Neural cell (in vitro differentiated cells): ENCODE measurements around the gene MLST8.

Experiments
- POLR2AphosphoS5 ChIP-seq: IDR thresholded peaks from 2 replicates; pipeline ENCODE4 v1.6.1; 2012
- TF ChIP-seq, protein P1 (sequence below): fragments of 450-650 bp; IDR thresholded peaks from 2 replicates; pipeline ENCODE4 v1.5.1; 2014; ENCODE audit warnings: antibody characterized with exemption, mild to moderate bottlenecking, moderate library complexity; ENCODE audit not compliant: poor library complexity, severe bottlenecking

GRCh38 chr16:2238150-2238837, 33.0 kb downstream of the MLST8 start:
- TF ChIP-seq, protein P1, sequence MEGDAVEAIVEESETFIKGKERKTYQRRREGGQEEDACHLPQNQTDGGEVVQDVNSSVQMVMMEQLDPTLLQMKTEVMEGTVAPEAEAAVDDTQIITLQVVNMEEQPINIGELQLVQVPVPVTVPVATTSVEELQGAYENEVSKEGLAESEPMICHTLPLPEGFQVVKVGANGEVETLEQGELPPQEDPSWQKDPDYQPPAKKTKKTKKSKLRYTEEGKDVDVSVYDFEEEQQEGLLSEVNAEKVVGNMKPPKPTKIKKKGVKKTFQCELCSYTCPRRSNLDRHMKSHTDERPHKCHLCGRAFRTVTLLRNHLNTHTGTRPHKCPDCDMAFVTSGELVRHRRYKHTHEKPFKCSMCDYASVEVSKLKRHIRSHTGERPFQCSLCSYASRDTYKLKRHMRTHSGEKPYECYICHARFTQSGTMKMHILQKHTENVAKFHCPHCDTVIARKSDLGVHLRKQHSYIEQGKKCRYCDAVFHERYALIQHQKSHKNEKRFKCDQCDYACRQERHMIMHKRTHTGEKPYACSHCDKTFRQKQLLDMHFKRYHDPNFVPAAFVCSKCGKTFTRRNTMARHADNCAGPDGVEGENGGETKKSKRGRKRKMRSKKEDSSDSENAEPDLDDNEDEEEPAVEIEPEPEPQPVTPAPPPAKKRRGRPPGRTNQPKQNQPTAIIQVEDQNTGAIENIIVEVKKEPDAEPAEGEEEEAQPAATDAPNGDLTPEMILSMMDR, result no peak
- TF ChIP-seq POLR2AphosphoS5, result no peak
